ENCODE measurements around the gene HS6ST1. TPM values are rescaled to one million over a fixed set of nuclear protein-coding genes. Genes with fewer than 3 reads are reported as not detected.

Gene HS6ST1
- total and polyA plus RNA-seq, 7 donors, result 12.0 to 27.4 (median 17.1) TPM

DNA sequence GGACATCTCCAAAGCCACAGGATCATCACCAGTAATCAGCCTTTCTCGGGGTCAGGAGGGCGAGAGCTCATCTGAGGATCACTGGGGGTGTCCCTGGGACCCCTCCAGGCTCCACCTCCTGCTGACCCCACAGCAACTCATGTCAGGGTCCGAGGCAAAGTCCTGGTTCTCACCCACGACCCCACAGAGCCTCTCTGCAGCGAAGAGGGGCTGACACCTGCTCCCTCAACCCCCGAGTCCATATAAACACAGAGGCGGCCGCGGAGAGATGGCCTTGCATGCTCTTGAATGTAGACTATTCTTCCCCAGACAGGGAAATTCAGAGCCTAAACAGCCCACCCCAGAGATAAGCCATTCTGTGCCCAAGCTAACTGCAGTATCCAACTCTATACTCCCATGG lies 29.9 kb downstream of the HS6ST1 start:
- peaks cover 0 to 15% (median 0%) of the 10 kb centered on the region in 4 donors for H3K36me3 ChIP-seq
- H3K4me3 ChIP-seq, result no peak overlapping the region
- H3K4me1 ChIP-seq, result peaks cover 0 to 29% (median 9%) of the 10 kb centered on the region in 4 donors
- DNase-seq, result no peak
- TF ChIP-seq POLR2A (IDR thresholded peaks at IDR 0.05), result no peak
- TF ChIP-seq POLR2AphosphoS5 (IDR thresholded peaks at IDR 0.05), result no peak
- TF ChIP-seq EP300 (IDR thresholded peaks at IDR 0.05), result no peak
- intact Hi-C loops (cut with DNase I), result no loop called here
- H3K27ac ChIP-seq, result no peak overlapping the region
- H3K9me3 ChIP-seq, result no peaks in the 10 kb centered on the region
- H3K27me3 ChIP-seq, result no peaks in the 10 kb centered on the region
- 89 to 91% methylated on average over 9 of the region's 9 CpGs for WGBS, 2 donors

DNA sequence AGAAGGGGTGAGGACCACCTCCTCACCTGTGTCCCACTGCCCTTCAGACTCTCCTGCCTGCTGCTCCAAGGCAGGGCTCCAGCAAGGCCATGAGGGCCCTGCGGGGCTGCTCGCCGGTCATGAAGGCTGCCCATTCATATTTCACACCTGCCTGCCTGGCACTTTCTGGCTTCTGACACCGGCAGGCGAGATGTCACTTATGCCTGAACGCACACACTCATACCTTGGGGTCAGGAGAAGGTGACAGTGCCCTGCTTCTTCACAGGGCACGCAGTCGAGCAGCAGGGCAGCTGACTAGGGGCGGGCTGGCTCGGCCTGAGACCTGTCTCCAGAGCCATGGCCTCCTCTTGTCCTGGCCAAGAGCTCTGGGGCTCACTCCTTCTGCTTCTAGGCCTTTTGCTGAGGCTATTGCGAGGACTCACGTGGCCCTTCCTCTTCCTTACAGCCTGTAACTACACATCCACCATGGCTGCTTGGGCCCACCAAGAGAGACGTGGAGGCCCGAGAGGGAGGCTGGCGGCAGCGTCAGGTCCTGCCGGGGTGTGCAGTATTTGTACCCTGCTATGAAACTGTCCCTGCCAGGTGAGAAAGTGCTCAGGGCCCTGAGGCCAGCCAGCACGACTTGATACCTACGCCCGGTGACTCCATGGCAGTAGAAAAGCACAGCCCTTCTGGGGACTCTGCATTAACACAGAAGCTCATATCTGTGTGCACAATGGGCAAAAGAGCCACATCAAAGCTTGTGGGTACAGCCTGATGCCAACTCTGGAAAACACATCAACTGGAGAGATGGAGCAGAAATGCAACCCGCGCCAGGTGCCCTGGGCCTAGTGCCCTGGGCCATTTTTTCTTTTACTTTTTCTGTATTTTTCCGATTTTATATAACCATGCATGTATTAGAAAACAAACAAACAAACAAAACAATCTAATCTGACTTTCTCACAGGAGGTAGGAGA lies 30.6 kb downstream of the HS6ST1 start:
- Histone ChIP-seq H3K27ac (no peak overlapping the region), H3K4me3 (no peak overlapping the region), H3K4me1 (peaks cover 0 to 29% (median 15%) of the 10 kb centered on the region in 4 donors), H3K27me3 (no peaks in the 10 kb centered on the region), H3K36me3 (peaks cover 0 to 15% (median 0%) of the 10 kb centered on the region in 4 donors), H3K9me3 (no peaks in the 10 kb centered on the region)
- DNase-seq, result no peak
- 92 to 94% methylated on average over 23 of the region's 23 CpGs for WGBS, 2 donors
- intact Hi-C loops (cut with DNase I), result no loop called here
- TF ChIP-seq EP300 (IDR thresholded peaks at IDR 0.05), result no peak

DNA sequence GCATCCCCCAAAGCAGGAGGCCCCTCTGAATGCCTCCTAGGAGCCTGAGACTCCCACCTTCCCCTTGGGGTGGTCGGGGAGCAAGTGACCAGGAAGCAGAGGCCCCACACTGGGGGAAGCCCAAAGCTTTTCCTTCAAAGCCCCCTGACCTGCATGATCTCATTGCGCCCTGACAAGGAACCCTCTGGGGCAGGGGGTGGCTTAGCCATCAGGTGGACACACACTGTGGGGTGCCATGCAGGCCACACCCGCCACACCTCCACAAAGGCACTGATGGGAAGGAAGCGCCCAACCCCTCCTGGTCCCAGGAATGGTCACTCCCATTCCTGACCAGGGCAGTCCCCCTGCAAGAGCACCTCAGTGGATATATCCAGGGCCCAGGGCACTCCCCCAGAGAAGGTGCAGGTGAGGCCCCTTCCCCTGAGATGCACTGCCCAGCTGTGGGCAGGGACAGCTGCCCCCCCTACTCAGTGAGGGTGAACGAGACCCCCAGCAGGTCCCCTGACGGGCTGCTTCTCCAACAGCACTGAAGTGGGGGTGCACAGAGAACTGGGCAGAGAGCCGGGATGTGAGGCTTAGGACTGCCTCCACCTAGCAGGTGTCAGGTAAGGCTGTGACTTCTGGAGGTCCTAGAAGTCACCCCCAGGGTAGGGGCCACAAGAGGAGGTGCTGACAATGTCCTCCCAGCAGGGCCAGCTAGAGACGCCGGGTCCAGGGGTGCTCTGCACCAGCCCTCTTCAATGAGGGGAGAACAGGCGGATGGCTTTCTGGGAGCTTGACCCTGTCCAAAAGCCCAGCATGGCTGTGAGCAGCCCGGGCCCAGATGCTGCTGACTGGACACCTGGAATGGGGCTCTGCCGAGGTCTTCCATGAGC lies 31.5 kb downstream of the HS6ST1 start:
- intact Hi-C loops (cut with DNase I), result no loop called here
- WGBS, 2 donors, result 90 to 93% methylated on average over 12 of the region's 12 CpGs
- Histone ChIP-seq H3K4me3 (no peak overlapping the region), H3K4me1 (peaks cover 0 to 29% (median 23%) of the 10 kb centered on the region in 4 donors), H3K36me3 (peaks cover 0 to 15% (median 0%) of the 10 kb centered on the region in 4 donors), H3K27ac (no peak overlapping the region), H3K27me3 (no peaks in the 10 kb centered on the region), H3K9me3 (no peaks in the 10 kb centered on the region)
- TF ChIP-seq EP300 (IDR thresholded peaks at IDR 0.05) (no peak), POLR2A (IDR thresholded peaks at IDR 0.05) (no peak), POLR2AphosphoS5 (IDR thresholded peaks at IDR 0.05) (no peak)
- TF ChIP-seq, protein P1, sequence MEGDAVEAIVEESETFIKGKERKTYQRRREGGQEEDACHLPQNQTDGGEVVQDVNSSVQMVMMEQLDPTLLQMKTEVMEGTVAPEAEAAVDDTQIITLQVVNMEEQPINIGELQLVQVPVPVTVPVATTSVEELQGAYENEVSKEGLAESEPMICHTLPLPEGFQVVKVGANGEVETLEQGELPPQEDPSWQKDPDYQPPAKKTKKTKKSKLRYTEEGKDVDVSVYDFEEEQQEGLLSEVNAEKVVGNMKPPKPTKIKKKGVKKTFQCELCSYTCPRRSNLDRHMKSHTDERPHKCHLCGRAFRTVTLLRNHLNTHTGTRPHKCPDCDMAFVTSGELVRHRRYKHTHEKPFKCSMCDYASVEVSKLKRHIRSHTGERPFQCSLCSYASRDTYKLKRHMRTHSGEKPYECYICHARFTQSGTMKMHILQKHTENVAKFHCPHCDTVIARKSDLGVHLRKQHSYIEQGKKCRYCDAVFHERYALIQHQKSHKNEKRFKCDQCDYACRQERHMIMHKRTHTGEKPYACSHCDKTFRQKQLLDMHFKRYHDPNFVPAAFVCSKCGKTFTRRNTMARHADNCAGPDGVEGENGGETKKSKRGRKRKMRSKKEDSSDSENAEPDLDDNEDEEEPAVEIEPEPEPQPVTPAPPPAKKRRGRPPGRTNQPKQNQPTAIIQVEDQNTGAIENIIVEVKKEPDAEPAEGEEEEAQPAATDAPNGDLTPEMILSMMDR (IDR thresholded peaks at IDR 0.05), result no peak
- no peak for DNase-seq

DNA sequence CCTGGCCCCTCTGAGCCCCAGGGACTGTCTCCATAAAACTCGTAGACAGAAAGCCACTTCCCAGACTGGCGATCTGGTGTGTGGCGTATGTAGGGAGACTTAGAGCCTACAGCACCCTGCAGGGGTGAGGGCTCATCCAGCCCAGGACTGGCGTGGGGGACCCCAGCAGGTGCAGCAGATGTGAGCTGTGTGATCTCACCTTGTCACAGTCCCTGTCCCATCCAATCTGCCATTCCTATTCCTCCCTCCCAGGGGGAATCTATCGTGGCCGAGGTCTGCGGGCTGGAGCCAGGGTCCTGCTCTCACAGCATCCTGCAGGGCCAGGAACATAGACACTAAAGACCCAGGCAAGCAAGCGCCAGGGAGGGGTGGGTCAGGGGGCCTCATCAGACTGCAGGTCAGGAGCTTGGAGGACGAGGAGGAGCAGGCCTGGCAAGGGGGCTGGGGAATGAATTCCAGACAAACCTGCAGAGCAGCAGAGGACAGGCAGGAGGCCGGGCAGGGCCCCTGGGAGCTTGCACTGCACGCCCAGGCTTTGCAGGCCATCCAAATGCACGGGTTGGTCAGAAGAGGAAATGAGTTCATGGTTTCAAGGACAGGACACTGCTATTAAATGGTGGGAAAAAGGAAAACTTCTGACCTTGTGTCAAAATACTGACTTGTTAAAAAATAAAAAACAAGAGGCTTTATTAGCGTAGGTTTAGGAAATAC lies 32.5 kb downstream of the HS6ST1 start:
- Histone ChIP-seq H3K27ac (no peak overlapping the region), H3K27me3 (no peaks in the 10 kb centered on the region), H3K36me3 (peaks cover 0 to 15% (median 0%) of the 10 kb centered on the region in 4 donors), H3K9me3 (no peaks in the 10 kb centered on the region), H3K4me1 (peaks cover 0 to 32% (median 28%) of the 10 kb centered on the region in 4 donors), H3K4me3 (no peak overlapping the region)
- WGBS, 2 donors, result 85 to 87% methylated on average over 13 of the region's 13 CpGs
- intact Hi-C loops (cut with DNase I), result no loop called here
- DNase-seq, result no peak
- TF ChIP-seq POLR2AphosphoS5 (IDR thresholded peaks at IDR 0.05), result no peak
- TF ChIP-seq, protein P1 (IDR thresholded peaks at IDR 0.05), result no peak
- no peak for TF ChIP-seq EP300 (IDR thresholded peaks at IDR 0.05)
- no peak for TF ChIP-seq POLR2A (IDR thresholded peaks at IDR 0.05)

DNA sequence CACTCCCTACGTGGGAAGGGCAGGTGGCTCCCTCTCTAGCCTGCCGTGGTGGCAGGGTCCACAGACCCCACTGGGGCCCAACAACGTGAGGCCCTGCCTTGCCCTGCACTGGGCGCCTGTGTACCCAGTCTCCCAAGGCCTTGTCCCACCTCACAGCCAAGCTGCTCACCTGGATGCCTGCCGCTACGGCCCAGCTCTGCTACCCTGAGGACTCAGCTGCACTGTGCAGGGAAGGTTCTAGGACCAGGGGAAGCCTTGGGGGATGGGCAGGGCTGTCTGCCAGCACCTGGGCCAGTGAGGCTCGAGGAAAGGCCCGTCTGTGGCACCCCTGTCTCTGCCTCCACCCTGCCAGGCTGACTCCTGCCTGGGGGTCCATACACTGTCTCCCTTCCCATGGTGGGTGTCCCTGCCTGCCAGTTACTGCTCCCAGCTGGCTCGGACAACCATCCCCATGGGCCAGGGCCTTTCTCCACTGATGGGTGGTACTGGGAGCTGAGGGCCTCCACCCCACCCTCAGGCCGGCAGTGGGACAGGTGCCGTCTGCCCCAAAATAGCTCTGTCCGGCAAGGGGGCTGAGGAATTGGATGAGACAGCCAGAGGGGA lies 33.2 kb downstream of the HS6ST1 start:
- Histone ChIP-seq H3K9me3 (no peaks in the 10 kb centered on the region), H3K4me1 (peaks cover 0 to 39% (median 34%) of the 10 kb centered on the region in 4 donors), H3K4me3 (no peak overlapping the region), H3K36me3 (peaks cover 0 to 15% (median 0%) of the 10 kb centered on the region in 4 donors), H3K27ac (no peak overlapping the region), H3K27me3 (no peaks in the 10 kb centered on the region)
- TF ChIP-seq, protein P1 (IDR thresholded peaks at IDR 0.05), result no peak
- TF ChIP-seq POLR2AphosphoS5 (IDR thresholded peaks at IDR 0.05) (no peak), POLR2A (IDR thresholded peaks at IDR 0.05) (no peak), EP300 (IDR thresholded peaks at IDR 0.05) (no peak)
- no peak for DNase-seq
- intact Hi-C loops (cut with DNase I), result no loop called here
- WGBS, 2 donors, result 92 to 95% methylated on average over 12 of the region's 12 CpGs
